HuH-7.5 (cell line): Measurements from ENCODE around the gene STK11.
A peak's percentile ranks its signal among the peaks of the same experiment; 100 is the strongest.

Experiments
- DNase-seq: peaks from one replicate; pipeline ENCODE4 v3.0.0; 2011; ENCODE audit warnings: low spot score

STK11 gene

GRCh38 chr19:1274081-1274851, 68.7 kb downstream of the STK11 start:
- no peak for DNase-seq

GRCh38 chr19:1274852-1275259, 69.3 kb downstream of the STK11 start:
- DNase-seq, result no peak

DNA sequence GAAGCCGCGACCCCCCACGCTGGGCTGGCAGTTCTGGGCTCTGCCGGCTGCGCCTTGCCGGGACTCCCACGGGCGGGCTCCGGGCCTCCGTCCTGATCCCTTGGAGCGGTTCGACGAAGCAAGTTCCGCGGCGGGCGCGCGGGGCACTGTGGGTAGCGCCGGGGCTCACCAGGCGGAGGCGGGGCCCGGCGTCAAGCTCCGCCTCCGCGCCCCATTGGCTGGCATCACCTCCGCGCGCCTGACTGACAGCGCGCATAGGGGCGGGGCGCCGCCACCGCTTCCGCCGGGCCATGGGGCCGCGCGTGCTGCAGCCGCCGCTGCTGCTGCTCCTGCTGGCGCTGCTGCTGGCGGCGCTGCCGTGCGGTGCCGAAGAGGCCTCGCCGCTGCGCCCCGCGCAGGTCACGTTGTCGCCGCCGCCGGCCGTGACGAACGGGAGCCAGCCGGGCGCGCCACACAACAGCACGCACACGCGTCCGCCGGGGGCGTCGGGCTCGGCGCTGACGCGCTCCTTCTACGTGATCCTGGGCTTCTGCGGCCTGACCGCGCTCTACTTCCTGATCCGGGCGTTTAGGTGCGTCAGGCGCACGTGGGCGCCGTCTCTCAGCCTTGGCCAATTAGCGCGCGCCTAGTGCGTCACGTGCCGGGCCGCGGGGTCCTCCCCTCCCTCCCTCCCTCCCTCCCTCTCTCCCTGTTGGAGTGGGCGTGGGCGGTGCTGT, 69.8 kb downstream of the STK11 start, which contains the start of gene FAM174C:
Gene FAM174C, plus strand, starts transcription at position 271 of the 716 bp plus-strand sequence. Its CDS starts 20 bp downstream, at position 291.
- DNase-seq, result peak; percentile 99

DNA sequence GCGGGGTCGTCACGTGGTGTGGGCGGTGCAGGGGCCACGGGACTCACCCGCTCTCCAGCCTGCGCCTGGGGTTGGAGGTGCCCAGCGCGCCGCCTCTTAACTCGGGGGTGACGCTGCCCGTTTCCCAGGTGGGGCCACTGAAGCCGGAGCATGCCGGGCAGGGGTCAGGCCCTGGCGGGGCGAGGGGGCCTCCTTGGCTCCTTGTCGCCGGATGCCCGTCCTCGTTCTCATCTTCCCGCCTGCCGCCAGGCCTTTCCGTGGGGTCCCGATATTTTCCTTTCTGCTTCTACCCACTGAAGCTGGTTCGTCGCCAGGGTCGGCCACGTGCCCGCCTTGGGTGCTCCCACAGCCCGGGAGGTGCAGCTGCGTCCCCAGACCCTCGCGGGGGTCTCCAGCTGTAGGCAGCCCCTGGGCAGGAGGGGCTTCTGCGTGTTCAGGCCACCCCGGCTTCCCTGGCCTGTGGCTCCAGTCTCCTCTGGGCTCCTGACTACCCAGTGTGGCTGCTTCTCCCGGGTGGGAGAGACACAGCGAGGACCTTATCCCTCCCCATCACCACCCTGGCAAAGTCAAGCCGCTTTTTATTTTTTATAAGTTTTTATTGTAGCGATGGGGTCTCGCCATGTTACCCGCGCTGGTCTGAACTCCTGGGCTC, 70.5 kb downstream of the STK11 start:
- DNase-seq, result no peak

- no peak for DNase-seq
These were observed 71.0 kb downstream of the STK11 start for GRCh38 chr19:1276628-1277022.

GRCh38 chr19:1277061-1277460, 71.5 kb downstream of the STK11 start:
- no peak for DNase-seq
